ENCODE data around the gene PCNX2. TPM values are rescaled to one million over a fixed set of nuclear protein-coding genes. Genes with fewer than 3 reads are reported as not detected.

The PCNX2 gene
- total RNA-seq, 1 experiment from 2014 or later, result 18.6 TPM

GRCh38 chr1:233327651-233328141 lies 32.2 kb upstream of the PCNX2 start, which contains the start of gene MAP3K21:
Gene MAP3K21, plus strand, starts transcription at chr1:233327724. Its CDS starts 305 bp downstream, at chr1:233328029.
- intact Hi-C loops (cut with micrococcal nuclease; ENCODE audit: unreplicated experiment), result loop anchor here (2.0 kb wide), 1 partner anchor 37 kb away; no protein-coding TSS in a partner anchor
- no peak for DNase-seq
- ChIA-PET CTCF (interaction anchor here (0.6 kb wide), 1 partner anchor 128 kb away, joined by 3 read pairs; no protein-coding TSS in a partner anchor), POLR2A (ENCODE audit: unreplicated experiment) (interaction anchor here (0.6 kb wide), 1 partner anchor 24 kb away, joined by 4 read pairs; no protein-coding TSS in a partner anchor)
- H3K4me3 ChIP-seq, result peak within 1 kb of the TSS; percentile 83
- no TSS peak for BruUV-seq (replicated peaks)
- H3K79me2 ChIP-seq (ENCODE audit: low read depth), result peaks cover 40% of the 10 kb centered on the region
- H3K9me2 ChIP-seq (ENCODE audit: insufficient read depth), result no peaks in the 10 kb centered on the region
- peaks cover 6% of the 10 kb centered on the region; the same call in 1 of the 2 replicates for H3F3A ChIP-seq (ENCODE audit: insufficient read depth, low read depth)
- H2AFZ ChIP-seq, result peak within 1 kb of the TSS; percentile 84
- no peak for TF ChIP-seq CTCF (conservative IDR thresholded peaks at IDR 0.05)
- no peak for TF ChIP-seq EZH2 (IDR thresholded peaks at IDR 0.05; ENCODE audit: low read depth)
- peaks cover 25% of the 10 kb centered on the region for H3K4me1 ChIP-seq (replicated peaks; ENCODE audit: insufficient read depth)
- H3K27ac ChIP-seq, result peak within 1 kb of the TSS; percentile 41
- no peaks in the 10 kb centered on the region for H3K36me3 ChIP-seq (ENCODE audit: low read depth)
- peak within 1 kb of the TSS; percentile 96 for H3K4me2 ChIP-seq
- H3K27me3 ChIP-seq (ENCODE audit: insufficient read depth, low read depth), result no peaks in the 10 kb centered on the region
- H4K20me1 ChIP-seq (ENCODE audit: insufficient read depth), result no peaks in the 10 kb centered on the region; the same call in 1 of the 2 replicates
- no peaks in the 10 kb centered on the region for H3K9me3 ChIP-seq (ENCODE audit: insufficient read depth, low read depth)

- Histone ChIP-seq H3K27ac (peak overlapping the region; percentile 4; the same call in 1 of the 2 replicates), H2AFZ (peak overlapping the region; percentile 75), H3K4me1 (replicated peaks; ENCODE audit: insufficient read depth) (peaks cover 25% of the 10 kb centered on the region), H3K4me2 (peak overlapping the region; percentile 70), H3K4me3 (peak overlapping the region; percentile 53), H3K9me3 (ENCODE audit: insufficient read depth, low read depth) (no peaks in the 10 kb centered on the region), H3K9me2 (ENCODE audit: insufficient read depth) (no peaks in the 10 kb centered on the region), H3K36me3 (ENCODE audit: low read depth) (no peaks in the 10 kb centered on the region), H3K79me2 (ENCODE audit: low read depth) (peaks cover 34% of the 10 kb centered on the region), H3K27me3 (ENCODE audit: insufficient read depth, low read depth) (no peaks in the 10 kb centered on the region), H4K20me1 (ENCODE audit: insufficient read depth) (no peaks in the 10 kb centered on the region; the same call in 1 of the 2 replicates), H3F3A (ENCODE audit: insufficient read depth, low read depth) (peaks cover 6% of the 10 kb centered on the region; the same call in 1 of the 2 replicates)
- ChIA-PET POLR2A (ENCODE audit: unreplicated experiment) (interaction anchor here (0.6 kb wide), 1 partner anchor 40 kb away, joined by 6 read pairs; no protein-coding TSS in a partner anchor), CTCF (interaction anchor here (0.6 kb wide), 1 partner anchor 129 kb away, joined by 3 read pairs; no protein-coding TSS in a partner anchor)
- TF ChIP-seq EZH2 (IDR thresholded peaks at IDR 0.05; ENCODE audit: low read depth), result no peak
- DNase-seq, result peak; percentile 83 to 99
- BruUV-seq (replicated peaks), result no TSS peak
- intact Hi-C loops (cut with micrococcal nuclease; ENCODE audit: unreplicated experiment), result loop anchor here (2.0 kb wide), 1 partner anchor 38 kb away; no protein-coding TSS in a partner anchor
Observed at GRCh38 chr1:233326811-233327650, 31.5 kb upstream of the PCNX2 start.

- Histone ChIP-seq H3K79me2 (ENCODE audit: low read depth) (peaks cover 26% of the 10 kb centered on the region), H3K27ac (no peak overlapping the region), H3K9me3 (ENCODE audit: insufficient read depth, low read depth) (no peaks in the 10 kb centered on the region), H3K9me2 (ENCODE audit: insufficient read depth) (no peaks in the 10 kb centered on the region), H3K27me3 (ENCODE audit: insufficient read depth, low read depth) (no peaks in the 10 kb centered on the region), H2AFZ (no peak overlapping the region), H3K36me3 (ENCODE audit: low read depth) (no peaks in the 10 kb centered on the region), H3K4me3 (no peak overlapping the region; the same call in 1 of the 2 replicates), H3F3A (ENCODE audit: insufficient read depth, low read depth) (peaks cover 6% of the 10 kb centered on the region; the same call in 1 of the 2 replicates), H3K4me1 (replicated peaks; ENCODE audit: insufficient read depth) (peaks cover 19% of the 10 kb centered on the region), H3K4me2 (peak overlapping the region; percentile 70), H4K20me1 (ENCODE audit: insufficient read depth) (no peaks in the 10 kb centered on the region; the same call in 1 of the 2 replicates)
- no peak for DNase-seq
- no TSS peak for BruUV-seq (replicated peaks)
- intact Hi-C loops (cut with micrococcal nuclease; ENCODE audit: unreplicated experiment), result loop anchor here (2.0 kb wide), 1 partner anchor 38 kb away; no protein-coding TSS in a partner anchor
- POLR2A ChIA-PET (ENCODE audit: unreplicated experiment), result interaction anchor here (0.6 kb wide), 1 partner anchor 41 kb away, joined by 6 read pairs; no protein-coding TSS in a partner anchor
- CTCF ChIA-PET, result no interaction called here
- TF ChIP-seq CTCF (conservative IDR thresholded peaks at IDR 0.05), result no peak
- TF ChIP-seq EZH2 (IDR thresholded peaks at IDR 0.05; ENCODE audit: low read depth), result no peak
Observed at GRCh38 chr1:233326319-233326718, 30.8 kb upstream of the PCNX2 start.

Data from PC-9 (cell line).